ENCODE data around the gene ZNF592.

Gene ZNF592

GRCh38 chr15:84793431-84794161, 45.2 kb downstream of the ZNF592 start:
- H3K27ac ChIP-seq (ENCODE audit: low read depth, low read length): no peak overlapping the region
- H3K36me3 ChIP-seq (ENCODE audit: insufficient read depth, low read length): peaks cover 20% of the 10 kb centered on the region
- no peak overlapping the region for H3K4me3 ChIP-seq (ENCODE audit: low read depth, low read length)
- no peak overlapping the region for H2AFZ ChIP-seq (ENCODE audit: low read length, unreplicated experiment)
- H3K79me2 ChIP-seq (ENCODE audit: control insufficient read depth, insufficient read depth, low read length, unreplicated experiment): peaks cover 31% of the 10 kb centered on the region
- H3K4me1 ChIP-seq (ENCODE audit: control insufficient read depth, insufficient read depth, low read length, unreplicated experiment): peaks cover 14% of the 10 kb centered on the region
- H3K27me3 ChIP-seq (ENCODE audit: insufficient read depth, low read length): no peaks in the 10 kb centered on the region

- peaks cover 27% of the 10 kb centered on the region for H3K79me2 ChIP-seq (ENCODE audit: control insufficient read depth, insufficient read depth, low read length, unreplicated experiment)
- peaks cover 14% of the 10 kb centered on the region for H3K4me1 ChIP-seq (ENCODE audit: control insufficient read depth, insufficient read depth, low read length, unreplicated experiment)
- no peak overlapping the region for H2AFZ ChIP-seq (ENCODE audit: low read length, unreplicated experiment)
- peaks cover 20% of the 10 kb centered on the region for H3K36me3 ChIP-seq (ENCODE audit: insufficient read depth, low read length)
- H3K27me3 ChIP-seq (ENCODE audit: insufficient read depth, low read length): no peaks in the 10 kb centered on the region
- H3K4me3 ChIP-seq (ENCODE audit: low read depth, low read length): no peak overlapping the region
- no peak overlapping the region for H3K27ac ChIP-seq (ENCODE audit: low read depth, low read length)
Measured at GRCh38 chr15:84794162-84794547, 45.8 kb downstream of the ZNF592 start.

GRCh38 chr15:84795186-84795585, 46.8 kb downstream of the ZNF592 start:
- Histone ChIP-seq H3K4me1 (ENCODE audit: control insufficient read depth, insufficient read depth, low read length, unreplicated experiment) (peaks cover 14% of the 10 kb centered on the region), H3K79me2 (ENCODE audit: control insufficient read depth, insufficient read depth, low read length, unreplicated experiment) (peaks cover 17% of the 10 kb centered on the region), H3K36me3 (ENCODE audit: insufficient read depth, low read length) (peaks cover 20% of the 10 kb centered on the region), H3K27me3 (ENCODE audit: insufficient read depth, low read length) (no peaks in the 10 kb centered on the region), H3K27ac (ENCODE audit: low read depth, low read length) (no peak overlapping the region; the same call in 1 of the 2 replicates), H3K4me3 (ENCODE audit: low read depth, low read length) (no peak overlapping the region), H2AFZ (ENCODE audit: low read length, unreplicated experiment) (no peak overlapping the region)

- Histone ChIP-seq H3K4me3 (ENCODE audit: low read depth, low read length) (no peak overlapping the region), H3K36me3 (ENCODE audit: insufficient read depth, low read length) (peaks cover 18% of the 10 kb centered on the region), H3K27me3 (ENCODE audit: insufficient read depth, low read length) (no peaks in the 10 kb centered on the region), H3K27ac (ENCODE audit: low read depth, low read length) (peak overlapping the region; percentile 79), H3K79me2 (ENCODE audit: control insufficient read depth, insufficient read depth, low read length, unreplicated experiment) (peaks cover 15% of the 10 kb centered on the region), H3K4me1 (ENCODE audit: control insufficient read depth, insufficient read depth, low read length, unreplicated experiment) (peaks cover 9% of the 10 kb centered on the region), H2AFZ (ENCODE audit: low read length, unreplicated experiment) (no peak overlapping the region)
Measured at GRCh38 chr15:84797212-84797611, 48.8 kb downstream of the ZNF592 start.

- H2AFZ ChIP-seq (ENCODE audit: low read length, unreplicated experiment): no peak overlapping the region
- H3K27me3 ChIP-seq (ENCODE audit: insufficient read depth, low read length): no peaks in the 10 kb centered on the region
- H3K4me1 ChIP-seq (ENCODE audit: control insufficient read depth, insufficient read depth, low read length, unreplicated experiment): peaks cover 9% of the 10 kb centered on the region
- H3K27ac ChIP-seq (ENCODE audit: low read depth, low read length): peak overlapping the region; percentile 79
- no peak overlapping the region for H3K4me3 ChIP-seq (ENCODE audit: low read depth, low read length)
- peaks cover 15% of the 10 kb centered on the region for H3K79me2 ChIP-seq (ENCODE audit: control insufficient read depth, insufficient read depth, low read length, unreplicated experiment)
- H3K36me3 ChIP-seq (ENCODE audit: insufficient read depth, low read length): peaks cover 15% of the 10 kb centered on the region
Measured at GRCh38 chr15:84797801-84798200, 49.4 kb downstream of the ZNF592 start.

GRCh38 chr15:84798436-84798946, 50.1 kb downstream of the ZNF592 start:
- Histone ChIP-seq H3K27me3 (ENCODE audit: insufficient read depth, low read length) (no peaks in the 10 kb centered on the region), H2AFZ (ENCODE audit: low read length, unreplicated experiment) (no peak overlapping the region), H3K27ac (ENCODE audit: low read depth, low read length) (no peak overlapping the region), H3K79me2 (ENCODE audit: control insufficient read depth, insufficient read depth, low read length, unreplicated experiment) (peaks cover 15% of the 10 kb centered on the region), H3K36me3 (ENCODE audit: insufficient read depth, low read length) (peaks cover 15% of the 10 kb centered on the region), H3K4me3 (ENCODE audit: low read depth, low read length) (no peak overlapping the region), H3K4me1 (ENCODE audit: control insufficient read depth, insufficient read depth, low read length, unreplicated experiment) (peaks cover 9% of the 10 kb centered on the region)

- H3K27me3 ChIP-seq (ENCODE audit: insufficient read depth, low read length): no peaks in the 10 kb centered on the region
- peaks cover 10% of the 10 kb centered on the region for H3K79me2 ChIP-seq (ENCODE audit: control insufficient read depth, insufficient read depth, low read length, unreplicated experiment)
- peaks cover 16% of the 10 kb centered on the region for H3K36me3 ChIP-seq (ENCODE audit: insufficient read depth, low read length)
- H3K27ac ChIP-seq (ENCODE audit: low read depth, low read length): no peak overlapping the region
- H2AFZ ChIP-seq (ENCODE audit: low read length, unreplicated experiment): no peak overlapping the region
- no peak overlapping the region for H3K4me3 ChIP-seq (ENCODE audit: low read depth, low read length)
- peaks cover 9% of the 10 kb centered on the region for H3K4me1 ChIP-seq (ENCODE audit: control insufficient read depth, insufficient read depth, low read length, unreplicated experiment)
Measured at GRCh38 chr15:84799511-84800187, 51.3 kb downstream of the ZNF592 start.

- no peaks in the 10 kb centered on the region for H3K27me3 ChIP-seq (ENCODE audit: insufficient read depth, low read length)
- H3K36me3 ChIP-seq (ENCODE audit: insufficient read depth, low read length): peaks cover 13% of the 10 kb centered on the region
- H3K27ac ChIP-seq (ENCODE audit: low read depth, low read length): no peak overlapping the region
- H3K79me2 ChIP-seq (ENCODE audit: control insufficient read depth, insufficient read depth, low read length, unreplicated experiment): peaks cover 10% of the 10 kb centered on the region
- H2AFZ ChIP-seq (ENCODE audit: low read length, unreplicated experiment): no peak overlapping the region
- H3K4me1 ChIP-seq (ENCODE audit: control insufficient read depth, insufficient read depth, low read length, unreplicated experiment): peaks cover 9% of the 10 kb centered on the region
- H3K4me3 ChIP-seq (ENCODE audit: low read depth, low read length): no peak overlapping the region
Measured at GRCh38 chr15:84800365-84800806, 52.0 kb downstream of the ZNF592 start.

GRCh38 chr15:84804005-84804900, 55.9 kb downstream of the ZNF592 start:
- Histone ChIP-seq H3K27ac (ENCODE audit: low read depth, low read length) (no peak overlapping the region), H2AFZ (ENCODE audit: low read length, unreplicated experiment) (no peak overlapping the region), H3K4me3 (ENCODE audit: low read depth, low read length) (no peak overlapping the region), H3K4me1 (ENCODE audit: control insufficient read depth, insufficient read depth, low read length, unreplicated experiment) (no peaks in the 10 kb centered on the region), H3K79me2 (ENCODE audit: control insufficient read depth, insufficient read depth, low read length, unreplicated experiment) (no peaks in the 10 kb centered on the region), H3K36me3 (ENCODE audit: insufficient read depth, low read length) (peaks cover 7% of the 10 kb centered on the region; the same call in 1 of the 2 replicates), H3K27me3 (ENCODE audit: insufficient read depth, low read length) (no peaks in the 10 kb centered on the region)

GRCh38 chr15:84805221-84805620, 56.8 kb downstream of the ZNF592 start:
- Histone ChIP-seq H3K27ac (ENCODE audit: low read depth, low read length) (no peak overlapping the region), H3K27me3 (ENCODE audit: insufficient read depth, low read length) (no peaks in the 10 kb centered on the region), H3K36me3 (ENCODE audit: insufficient read depth, low read length) (peaks cover 7% of the 10 kb centered on the region; the same call in 1 of the 2 replicates), H3K4me3 (ENCODE audit: low read depth, low read length) (no peak overlapping the region), H2AFZ (ENCODE audit: low read length, unreplicated experiment) (no peak overlapping the region), H3K79me2 (ENCODE audit: control insufficient read depth, insufficient read depth, low read length, unreplicated experiment) (no peaks in the 10 kb centered on the region), H3K4me1 (ENCODE audit: control insufficient read depth, insufficient read depth, low read length, unreplicated experiment) (no peaks in the 10 kb centered on the region)
